Suprapubic skin (tissue), 4 donors: ENCODE data around the gene SRGAP2B.
"Not testable (repeated sequence)": the region's sequence is repeated elsewhere in the genome, so short reads cannot be mapped to it uniquely, and the experiment has no call there.

Source experiments
- CTCF ChIP-seq, 2 donors: fragments of 200-600 bp in 1 of 2; fragments of 450-650 bp in 1 of 2; sonication (generic) in 1 of 2; IDR thresholded peaks; one replicate each; pipeline ENCODE4 v1.5.1; 2016 to 2019; ENCODE audit warnings: antibody characterized with exemption in 2 of 2, mild to moderate bottlenecking in 1 of 2, moderate library complexity in 1 of 2
- EP300 ChIP-seq: sonication (generic); formaldehyde crosslinking; IDR thresholded peaks from one replicate; pipeline ENCODE4 v1.6.1; 2017; ENCODE audit warnings: antibody characterized with exemption
- POLR2A ChIP-seq, 2 donors: fragments of 450-650 bp; IDR thresholded peaks; one replicate each; pipeline ENCODE4 v1.6.1; 2017; ENCODE audit warnings: antibody characterized with exemption in 2 of 2, mild to moderate bottlenecking in 2 of 2, moderate library complexity in 2 of 2
- POLR2AphosphoS5 ChIP-seq, 3 donors: sonication (generic); formaldehyde crosslinking; IDR thresholded peaks; one replicate each; pipeline ENCODE4 v1.6.1; 2017; ENCODE audit warnings: antibody characterized with exemption in 3 of 3

- TF ChIP-seq POLR2AphosphoS5 (IDR thresholded peaks at IDR 0.05); POLR2A (IDR thresholded peaks at IDR 0.05); CTCF (IDR thresholded peaks at IDR 0.05); EP300: not testable (repeated sequence)
Measured at GRCh38 chr1:144917154-144918026, 177.7 kb downstream of the SRGAP2B start.
